PC-9 (cell line): Measurements from ENCODE around the gene IL17RE.

Experiments used
- EZH2 ChIP-seq: fragments of 200-600 bp; sonication (generic); IDR thresholded peaks from 2 replicates; pipeline ENCODE4 v1.8.0; 2017; ENCODE audit warnings: antibody characterized with exemption, low read depth
- TF ChIP-seq, protein P1 (sequence below): fragments of 200-600 bp; sonication (generic); conservative IDR thresholded peaks from 2 replicates; pipeline ENCODE4 v1.6.1; 2017; ENCODE audit warnings: mixed run types, antibody characterized with exemption, mild to moderate bottlenecking, moderate library complexity

DNA sequence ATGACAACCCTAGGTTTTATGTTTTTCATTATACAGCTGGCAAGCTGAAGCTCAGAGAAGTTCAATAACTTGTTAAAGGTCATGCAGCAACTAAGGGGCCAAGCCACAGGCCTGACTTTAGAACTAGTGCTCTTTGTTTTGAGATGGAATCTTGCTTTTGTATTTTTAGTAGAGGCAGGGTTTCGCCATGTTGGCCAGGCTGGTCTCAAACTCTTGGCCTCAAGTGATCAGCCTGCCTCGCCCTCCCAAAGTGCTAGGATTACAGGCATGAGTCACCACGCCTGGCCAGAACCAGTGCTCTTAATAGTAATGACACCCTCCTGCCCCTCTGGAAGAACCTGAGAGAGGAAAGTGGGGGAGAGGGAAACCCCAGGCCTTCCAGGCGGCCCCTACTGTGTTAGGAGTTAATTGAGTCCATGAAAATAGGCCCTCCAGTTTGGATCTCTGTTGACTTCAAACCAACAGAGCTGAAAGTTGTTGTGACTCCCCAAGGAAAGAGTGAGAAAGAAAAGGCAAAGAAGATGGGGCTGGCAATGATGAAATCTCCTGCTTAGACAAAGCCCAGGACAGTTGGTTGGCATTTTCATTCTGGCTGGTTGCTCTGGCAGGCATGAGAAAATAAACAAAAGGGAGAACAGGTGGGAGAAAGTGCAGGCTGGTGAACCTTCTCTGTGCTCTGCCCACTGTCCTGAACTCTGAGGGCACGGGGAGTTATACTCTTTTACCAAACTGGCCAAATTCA lies 53.1 kb downstream of the IL17RE start:
- TF ChIP-seq, protein P1, sequence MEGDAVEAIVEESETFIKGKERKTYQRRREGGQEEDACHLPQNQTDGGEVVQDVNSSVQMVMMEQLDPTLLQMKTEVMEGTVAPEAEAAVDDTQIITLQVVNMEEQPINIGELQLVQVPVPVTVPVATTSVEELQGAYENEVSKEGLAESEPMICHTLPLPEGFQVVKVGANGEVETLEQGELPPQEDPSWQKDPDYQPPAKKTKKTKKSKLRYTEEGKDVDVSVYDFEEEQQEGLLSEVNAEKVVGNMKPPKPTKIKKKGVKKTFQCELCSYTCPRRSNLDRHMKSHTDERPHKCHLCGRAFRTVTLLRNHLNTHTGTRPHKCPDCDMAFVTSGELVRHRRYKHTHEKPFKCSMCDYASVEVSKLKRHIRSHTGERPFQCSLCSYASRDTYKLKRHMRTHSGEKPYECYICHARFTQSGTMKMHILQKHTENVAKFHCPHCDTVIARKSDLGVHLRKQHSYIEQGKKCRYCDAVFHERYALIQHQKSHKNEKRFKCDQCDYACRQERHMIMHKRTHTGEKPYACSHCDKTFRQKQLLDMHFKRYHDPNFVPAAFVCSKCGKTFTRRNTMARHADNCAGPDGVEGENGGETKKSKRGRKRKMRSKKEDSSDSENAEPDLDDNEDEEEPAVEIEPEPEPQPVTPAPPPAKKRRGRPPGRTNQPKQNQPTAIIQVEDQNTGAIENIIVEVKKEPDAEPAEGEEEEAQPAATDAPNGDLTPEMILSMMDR: no peak
- TF ChIP-seq EZH2: no peak
